Amniotic stem cell (primary cell): ENCODE data around the gene PCDHB7.
"Not testable (repeated sequence)": the region's sequence is repeated elsewhere in the genome, so short reads cannot be mapped to it uniquely, and the experiment has no call there.

Source experiments
- DNase-seq: peaks from one replicate; lab custom pipeline; 2025; lab: John Stamatoyannopoulos, UW

PCDHB7 gene

DNA sequence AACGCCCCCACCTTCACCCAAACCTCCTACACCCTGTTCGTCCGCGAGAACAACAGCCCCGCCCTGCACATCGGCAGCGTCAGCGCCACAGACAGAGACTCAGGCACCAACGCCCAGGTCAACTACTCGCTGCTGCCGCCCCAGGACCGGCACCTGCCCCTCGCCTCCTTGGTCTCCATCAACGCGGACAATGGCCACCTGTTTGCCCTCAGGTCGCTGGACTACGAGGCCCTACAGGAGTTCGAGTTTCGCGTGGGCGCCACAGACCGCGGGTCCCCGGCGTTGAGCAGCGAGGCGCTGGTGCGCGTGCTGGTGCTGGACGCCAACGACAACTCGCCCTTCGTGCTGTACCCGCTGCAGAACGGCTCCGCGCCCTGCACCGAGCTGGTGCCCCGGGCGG is 52.4 kb downstream of the PCDHB7 start:
- not testable (repeated sequence) for DNase-seq

DNA sequence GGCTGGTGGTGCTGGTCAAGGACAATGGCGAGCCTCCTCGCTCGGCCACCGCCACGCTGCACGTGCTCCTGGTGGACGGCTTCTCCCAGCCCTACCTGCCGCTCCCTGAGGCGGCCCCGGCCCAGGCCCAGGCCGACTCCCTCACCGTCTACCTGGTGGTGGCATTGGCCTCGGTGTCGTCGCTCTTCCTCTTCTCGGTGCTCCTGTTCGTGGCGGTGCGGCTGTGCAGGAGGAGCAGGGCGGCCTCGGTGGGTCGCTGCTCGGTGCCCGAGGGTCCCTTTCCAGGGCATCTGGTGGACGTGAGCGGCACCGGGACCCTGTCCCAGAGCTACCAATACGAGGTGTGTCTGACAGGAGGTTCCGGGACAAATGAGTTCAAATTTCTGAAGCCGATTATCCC is 53.0 kb downstream of the PCDHB7 start:
- not testable (repeated sequence) for DNase-seq
